A204.1 (cell line): ENCODE results near the gene MOV10.
"Not testable (repeated sequence)": the region's sequence is repeated elsewhere in the genome, so short reads cannot be mapped to it uniquely, and the experiment has no call there.

Source experiments
- FAIRE-seq: peaks from 2 replicates; lab custom pipeline; 2012; peaks lifted over from hg19 to GRCh38; lab: Jason Lieb, UNC

MOV10 gene

DNA sequence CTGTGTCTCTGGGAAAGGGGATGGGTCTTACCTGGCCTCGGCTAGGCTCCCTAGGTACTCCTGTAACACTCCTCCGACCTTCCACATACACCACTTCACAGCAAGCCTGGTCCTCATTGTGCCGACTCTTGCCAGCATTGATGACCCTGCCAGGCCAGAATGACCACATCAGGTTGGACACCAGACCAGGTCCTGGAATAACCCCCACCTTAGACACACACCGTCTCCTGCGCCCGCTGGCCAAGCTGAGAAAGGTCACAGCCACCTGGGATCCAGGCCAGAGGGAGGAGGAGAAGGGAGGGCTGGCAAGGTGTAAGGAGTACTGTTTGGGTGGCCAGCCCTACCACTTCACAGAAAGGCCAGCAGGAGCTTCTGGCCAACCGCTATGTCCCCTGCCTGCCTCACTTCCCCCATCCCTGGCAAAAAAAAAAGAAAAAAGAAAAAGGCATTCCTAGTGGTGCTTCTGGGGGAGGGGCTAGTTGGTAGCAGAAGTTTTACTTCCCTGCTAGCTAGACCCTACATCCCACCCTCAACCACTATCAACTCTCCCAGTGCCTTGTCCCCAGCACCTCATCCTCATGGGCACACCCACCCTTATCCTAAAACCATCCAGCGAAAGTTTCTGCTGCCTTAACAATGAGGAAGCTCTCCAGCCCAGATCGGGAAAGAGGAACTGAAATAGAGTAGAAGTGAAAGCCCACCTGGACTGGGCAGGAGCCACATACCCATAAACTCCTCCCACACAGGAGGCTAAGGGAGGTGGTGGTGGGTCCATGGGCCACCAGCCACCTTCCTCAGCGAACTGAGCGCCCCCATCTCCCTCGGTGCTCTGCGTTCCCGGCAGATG lies 39.2 kb downstream of the MOV10 start:
- FAIRE-seq, result no peak

DNA sequence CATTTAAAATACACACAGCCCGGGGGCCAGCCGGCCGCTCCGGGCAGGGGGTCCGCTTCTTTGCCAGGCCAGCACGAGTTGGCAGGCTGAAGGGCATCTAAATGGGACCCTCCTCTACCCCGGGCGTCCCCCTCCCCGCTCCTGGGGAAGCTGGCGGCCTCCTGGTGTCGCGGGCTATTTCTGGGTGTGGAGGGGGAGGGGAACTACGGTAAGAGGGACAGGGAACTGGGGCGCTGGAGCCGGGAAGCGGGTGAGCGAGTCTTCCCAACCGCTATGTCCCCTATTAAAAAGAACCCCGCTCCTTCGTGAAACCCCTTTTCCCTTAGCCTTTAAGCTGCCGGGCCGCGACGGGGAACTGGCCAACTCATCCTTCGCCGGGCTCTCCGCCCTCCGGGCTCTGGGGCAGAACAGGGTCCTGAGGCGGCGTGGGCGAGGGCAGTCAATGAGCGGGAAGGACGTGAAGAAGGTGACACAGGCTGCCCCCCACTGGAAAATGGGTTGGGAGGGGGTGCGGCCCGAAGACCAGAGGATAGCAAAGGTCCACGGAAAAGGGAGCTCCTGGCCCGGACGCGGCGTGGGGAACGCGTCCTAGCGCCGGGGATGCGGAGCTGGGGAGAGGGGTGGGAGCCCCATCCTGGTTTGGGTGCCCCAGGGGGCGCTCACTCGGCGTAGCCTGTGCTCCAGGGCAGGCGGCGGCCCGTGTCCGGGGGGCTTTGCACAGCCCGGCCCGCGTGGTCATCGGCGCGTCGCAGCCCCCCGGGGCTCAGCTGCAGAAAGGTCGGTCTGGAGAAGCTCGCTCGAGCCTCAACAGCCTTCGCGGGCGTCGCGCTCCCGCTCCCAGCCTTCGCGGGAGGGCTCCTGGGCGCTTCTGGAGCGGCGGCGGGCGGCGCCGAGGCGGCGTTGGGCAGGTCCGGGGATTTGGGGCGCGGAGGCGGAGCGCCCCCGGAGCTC lies 40.1 kb downstream of the MOV10 start:
- no peak for FAIRE-seq

DNA sequence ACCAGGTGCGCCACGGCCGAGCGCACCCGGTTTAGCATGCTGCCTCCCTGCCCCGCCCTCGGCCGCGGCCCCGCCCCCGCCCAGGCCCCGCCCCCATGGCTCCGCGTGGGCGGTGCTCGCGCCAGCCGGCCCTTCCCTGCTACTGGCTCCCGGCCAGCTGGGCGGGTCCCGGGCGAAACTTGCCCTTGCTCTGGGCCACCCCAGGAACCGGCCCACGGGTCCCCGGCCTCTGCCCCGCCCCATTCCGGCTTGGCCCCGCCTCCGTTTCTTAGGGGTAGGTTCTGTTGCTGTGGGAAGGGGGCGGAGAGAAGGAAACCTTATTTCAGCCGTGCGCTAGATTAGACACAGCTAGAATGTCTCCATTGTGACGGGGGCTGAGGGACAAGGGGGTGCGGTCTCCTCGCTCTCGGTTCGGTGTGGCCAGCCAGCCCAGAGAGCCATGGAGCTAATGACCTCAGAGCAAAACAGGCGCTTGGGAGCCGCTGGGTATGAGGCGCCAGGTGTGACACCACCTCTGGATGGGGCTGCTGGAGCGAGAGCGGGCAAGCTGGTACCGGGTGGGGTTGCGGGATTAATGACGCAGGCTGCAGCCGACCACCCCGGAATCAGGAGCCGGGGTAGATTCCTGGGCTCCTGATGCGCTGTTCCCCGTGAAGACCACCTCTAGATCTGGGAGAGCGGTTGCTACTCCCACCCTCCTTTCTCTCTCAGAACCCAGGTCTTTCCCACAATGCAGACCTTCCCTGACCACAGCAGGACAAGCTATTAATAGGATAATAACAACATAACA lies 41.0 kb downstream of the MOV10 start, which contains the start of gene PPM1J:
Gene PPM1J, minus strand, starts transcription at position 69 of the 790 bp plus-strand sequence. Its CDS starts 31 bp downstream, at position 38.
- FAIRE-seq, result no peak

DNA sequence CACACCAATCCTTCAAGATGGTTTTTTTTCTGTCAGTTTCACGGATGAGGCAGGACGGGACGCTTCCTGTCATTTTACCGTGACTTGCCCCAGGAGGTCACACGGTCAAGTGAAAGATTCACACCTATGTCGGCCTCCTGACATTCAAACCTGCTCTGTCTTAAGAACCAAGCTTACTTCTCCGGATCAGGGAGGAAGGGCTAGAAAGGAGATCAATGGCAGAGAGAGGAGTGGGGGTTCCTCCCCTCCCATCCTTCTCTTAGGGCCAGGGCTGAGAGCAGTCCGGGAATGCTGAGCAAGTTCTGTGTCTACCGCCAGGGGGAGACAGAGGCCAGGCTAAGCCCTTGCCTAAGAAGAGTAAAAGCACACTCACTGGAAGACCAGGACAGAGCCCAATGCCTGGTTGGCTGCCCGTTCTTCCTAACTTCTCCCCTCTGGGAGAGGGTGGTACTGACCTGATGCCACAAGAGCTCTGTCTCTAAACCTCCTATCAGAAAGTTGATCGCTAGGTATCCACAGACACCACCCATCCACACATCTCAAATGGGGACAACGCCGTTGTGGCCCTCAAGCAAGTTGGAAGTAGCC lies 41.8 kb downstream of the MOV10 start:
- FAIRE-seq, result no peak

DNA sequence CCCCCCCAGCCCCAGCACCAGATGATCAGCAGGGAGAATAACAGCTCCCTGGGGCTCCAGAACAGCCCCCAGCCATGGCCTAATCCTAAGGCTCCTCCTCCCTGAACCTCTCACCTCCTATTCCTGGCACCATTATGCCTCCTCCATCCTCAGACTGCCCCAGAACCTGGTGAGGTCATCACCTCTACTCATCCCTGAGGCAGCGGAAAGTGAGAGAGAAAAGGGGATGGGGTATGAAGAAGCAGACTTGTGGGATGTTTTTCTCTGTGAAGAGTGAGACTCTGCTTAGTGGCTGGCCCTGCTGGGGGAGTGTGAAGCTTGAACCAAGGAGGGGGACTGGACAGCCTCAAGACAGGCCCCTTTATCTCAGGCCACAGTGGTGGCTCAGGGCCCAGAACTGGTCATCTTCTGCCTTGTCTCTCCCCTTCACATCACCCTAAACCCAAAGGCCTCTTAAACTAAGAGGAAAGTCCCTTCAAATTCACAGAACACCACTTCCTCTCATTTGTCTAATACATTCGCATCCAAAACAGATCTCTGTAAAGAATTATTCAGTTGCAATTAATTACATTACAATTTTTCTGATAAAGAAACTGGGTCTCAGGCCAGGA lies 42.9 kb downstream of the MOV10 start:
- no peak for FAIRE-seq

DNA sequence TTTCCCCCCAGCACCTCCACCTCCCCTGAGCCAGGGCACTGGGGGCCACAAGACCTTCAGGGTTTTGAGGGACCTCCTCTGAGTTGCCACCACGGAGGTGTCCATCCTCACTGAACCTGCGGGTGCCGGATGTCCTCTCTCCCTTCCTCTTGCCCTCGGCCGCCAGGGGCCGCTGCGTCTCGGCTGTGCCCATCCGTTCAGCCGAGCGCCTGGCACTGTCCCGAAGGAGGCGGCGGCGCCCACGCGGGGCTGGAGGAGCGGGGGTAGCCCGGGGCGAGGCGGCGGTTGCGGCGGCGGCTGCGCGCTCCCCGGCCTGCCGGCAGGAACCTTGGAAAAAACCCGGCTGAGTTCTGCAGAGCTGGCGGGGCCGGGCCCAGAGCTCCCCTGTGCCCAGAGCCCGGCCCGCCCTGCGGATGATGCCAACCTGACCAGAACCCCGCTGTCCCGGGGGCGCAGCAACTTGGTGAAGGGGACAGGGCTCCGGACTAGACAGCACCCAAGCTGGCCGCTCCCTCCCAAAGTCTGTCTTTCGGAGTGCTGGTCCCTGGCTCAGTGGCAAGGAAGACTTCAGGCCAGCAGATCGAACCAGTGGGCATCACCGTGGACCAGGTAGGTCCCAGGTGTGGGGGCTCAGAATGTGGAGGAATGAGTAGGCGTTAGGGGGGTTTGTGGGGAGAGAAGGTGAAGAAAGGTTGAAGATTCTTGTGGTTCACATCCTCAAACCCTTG lies 44.4 kb downstream of the MOV10 start:
- FAIRE-seq, result no peak

DNA sequence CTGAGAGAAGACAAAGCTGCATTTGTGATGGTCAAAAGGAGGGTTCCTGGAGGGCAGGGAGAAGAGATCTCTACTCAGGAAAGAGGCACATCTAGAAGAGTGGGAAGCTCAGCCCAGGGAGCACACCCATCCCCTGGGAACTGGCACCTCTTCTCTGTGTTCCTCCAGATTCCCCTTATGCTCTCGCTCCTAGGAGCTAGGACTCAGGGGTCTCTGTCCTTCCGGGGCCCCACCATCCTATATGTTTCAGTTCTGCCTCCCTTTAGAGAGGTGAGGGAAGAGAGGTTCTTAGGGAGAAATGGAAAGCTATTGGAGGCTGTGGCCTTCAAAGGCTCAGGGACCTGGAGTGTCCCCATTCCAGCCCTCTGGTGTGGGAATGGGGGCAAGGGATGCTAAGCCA lies 45.2 kb downstream of the MOV10 start:
- no peak for FAIRE-seq

DNA sequence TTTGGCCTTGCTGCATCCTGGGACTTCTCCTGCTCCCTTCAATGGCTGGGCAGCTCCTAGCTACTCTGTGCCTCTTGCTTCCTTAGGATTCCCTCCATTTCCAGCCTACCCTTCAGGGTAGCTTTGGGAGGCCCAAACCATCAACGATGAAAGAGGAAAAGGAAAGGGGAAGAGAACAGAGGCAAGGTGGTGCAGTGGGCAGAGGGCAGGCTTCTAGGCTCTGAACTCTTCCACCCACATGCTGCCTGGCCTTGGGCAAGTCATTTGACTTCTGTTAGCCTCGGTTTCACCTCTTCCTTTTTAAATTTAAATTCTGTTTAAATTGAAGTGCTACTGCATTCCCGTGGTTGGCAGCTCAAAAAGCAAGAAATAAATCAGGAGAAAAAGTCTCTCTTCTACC lies 46.3 kb downstream of the MOV10 start:
- no peak for FAIRE-seq

DNA sequence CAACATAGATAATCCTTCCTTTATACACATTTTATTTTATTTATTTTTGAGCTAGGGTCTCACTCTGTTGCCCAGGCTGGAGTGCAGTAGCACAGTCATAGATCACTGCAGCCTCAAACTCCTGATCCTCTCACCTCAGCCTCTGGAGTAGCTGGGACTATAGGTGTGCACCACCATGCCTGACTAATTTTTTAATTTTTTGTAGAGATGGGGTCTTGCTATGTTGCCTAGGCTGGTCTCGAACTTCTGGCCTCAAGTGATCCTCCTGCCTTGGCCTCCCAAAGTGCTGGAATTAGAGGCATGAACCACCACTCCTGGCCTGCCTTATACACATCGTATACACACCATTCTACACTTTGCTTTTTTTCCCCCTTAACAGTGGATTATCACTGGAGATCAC lies 46.8 kb downstream of the MOV10 start:
- FAIRE-seq, result not testable (repeated sequence)

DNA sequence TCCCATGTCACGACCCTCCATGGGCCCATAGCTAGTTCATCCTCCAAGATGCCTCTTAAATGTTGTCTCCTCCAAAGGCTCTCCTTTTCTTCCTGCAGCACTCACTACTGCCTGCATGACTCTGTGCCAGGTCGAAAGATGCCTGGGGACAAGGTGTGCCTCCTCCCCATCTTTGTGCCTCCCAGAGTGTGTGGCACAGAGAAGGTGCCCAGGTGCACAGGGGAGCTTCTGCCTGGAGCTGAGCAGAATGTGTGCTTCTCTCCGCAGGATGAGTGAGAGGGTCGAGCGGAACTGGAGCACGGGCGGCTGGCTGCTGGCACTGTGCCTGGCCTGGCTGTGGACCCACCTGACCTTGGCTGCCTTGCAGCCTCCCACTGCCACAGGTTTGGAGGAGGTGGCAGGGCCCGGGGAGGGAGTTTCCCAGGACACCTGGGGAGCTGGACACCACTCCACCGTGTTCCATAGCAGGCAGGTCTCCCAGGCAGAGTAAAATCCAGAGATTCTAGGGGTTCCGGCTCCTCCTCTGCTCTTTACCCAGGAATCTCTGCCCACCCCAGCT lies 47.6 kb downstream of the MOV10 start:
- FAIRE-seq, result no peak

DNA sequence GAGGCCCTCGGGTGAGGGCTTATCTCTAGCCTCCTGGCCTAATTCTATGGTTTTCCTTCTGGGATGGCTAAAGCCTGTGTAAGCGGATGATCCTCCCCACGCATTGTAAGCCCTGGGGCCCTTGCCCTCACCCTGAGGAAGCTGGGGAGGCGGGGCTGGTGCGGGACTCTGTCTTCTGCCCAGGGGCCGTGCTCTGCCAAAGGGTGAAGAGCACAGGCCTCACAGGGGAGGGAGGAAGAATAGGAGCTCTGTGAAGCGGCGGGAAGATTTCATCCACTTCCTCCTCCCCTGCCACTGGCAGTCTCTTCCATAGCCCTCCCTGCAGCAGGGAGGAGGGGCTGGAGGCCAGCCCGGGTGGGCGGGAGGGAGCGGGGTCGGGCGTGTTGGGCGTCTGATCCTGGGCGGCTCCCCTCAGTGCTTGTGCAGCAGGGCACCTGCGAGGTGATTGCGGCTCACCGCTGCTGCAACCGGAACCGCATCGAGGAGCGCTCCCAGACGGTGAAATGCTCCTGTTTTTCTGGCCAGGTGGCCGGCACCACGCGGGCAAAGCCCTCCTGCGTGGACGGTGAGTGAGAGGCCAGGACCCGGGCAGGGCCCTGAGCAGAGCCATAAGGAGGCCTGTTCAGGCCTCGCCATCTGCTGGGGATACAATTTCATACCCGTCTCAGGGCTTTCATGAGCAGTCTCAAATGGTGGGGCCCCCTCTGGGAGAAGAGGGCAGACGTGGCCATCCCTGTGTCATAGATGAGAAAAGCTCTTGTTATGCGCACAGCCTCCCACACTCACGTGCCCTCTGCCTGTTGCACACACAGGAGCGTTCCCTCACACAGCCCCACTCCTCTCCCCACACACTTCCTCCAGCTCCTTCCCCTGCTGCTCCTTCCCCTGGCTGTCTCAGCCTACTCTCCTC lies 48.4 kb downstream of the MOV10 start:
- no peak for FAIRE-seq

DNA sequence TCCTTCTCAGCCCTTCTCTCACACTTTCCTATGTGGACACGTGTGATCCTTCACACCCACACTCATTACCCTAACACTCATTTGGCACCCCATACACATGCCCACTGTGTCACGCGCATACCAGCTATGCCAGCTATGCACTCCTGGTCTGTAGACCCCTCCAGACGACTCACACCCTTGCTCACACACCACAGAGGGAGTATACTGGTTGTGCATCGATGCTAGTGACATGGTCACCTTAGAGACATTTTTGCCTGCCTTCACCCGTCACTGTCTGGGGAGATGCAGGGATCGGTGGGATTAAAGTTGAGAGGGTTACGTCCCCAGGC lies 49.0 kb downstream of the MOV10 start:
- no peak for FAIRE-seq

DNA sequence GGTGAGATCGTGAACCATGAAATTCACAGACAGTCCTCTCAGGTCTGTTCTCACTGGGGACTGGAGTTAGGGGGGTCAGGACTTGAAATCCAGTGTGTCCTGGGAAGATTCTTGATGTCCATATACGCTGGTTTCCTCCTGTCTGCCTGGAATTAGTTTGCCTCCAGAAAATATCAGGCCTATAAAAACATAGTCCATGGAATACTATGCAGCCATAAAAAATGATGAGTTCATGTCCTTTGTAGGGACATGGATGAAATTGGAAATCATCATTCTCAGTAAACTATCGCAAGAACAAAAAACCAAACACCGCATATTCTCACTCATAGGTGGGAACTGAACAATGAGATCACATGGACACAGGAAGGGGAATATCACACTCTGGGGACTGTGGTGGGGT lies 49.8 kb downstream of the MOV10 start:
- not testable (repeated sequence) for FAIRE-seq

DNA sequence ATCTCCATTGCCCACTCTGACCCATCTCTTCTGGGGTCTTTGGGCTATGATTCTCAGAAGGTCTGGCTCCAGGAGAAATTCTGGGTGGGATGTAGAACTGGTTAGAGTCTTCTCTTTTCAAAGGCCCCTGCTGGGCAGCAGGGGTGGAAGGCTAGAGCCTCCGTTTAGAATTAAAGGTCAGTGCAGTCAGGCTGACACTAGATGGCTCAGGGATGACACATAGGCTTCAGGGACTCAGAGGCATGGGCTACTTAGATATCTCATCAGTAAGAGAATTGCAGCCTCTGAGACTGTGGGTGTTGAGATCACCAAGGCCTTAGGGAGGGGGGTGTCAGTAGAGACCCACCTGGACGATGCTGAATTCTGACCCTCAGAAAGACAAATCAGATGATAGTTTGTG lies 53.3 kb downstream of the MOV10 start:
- no peak for FAIRE-seq

DNA sequence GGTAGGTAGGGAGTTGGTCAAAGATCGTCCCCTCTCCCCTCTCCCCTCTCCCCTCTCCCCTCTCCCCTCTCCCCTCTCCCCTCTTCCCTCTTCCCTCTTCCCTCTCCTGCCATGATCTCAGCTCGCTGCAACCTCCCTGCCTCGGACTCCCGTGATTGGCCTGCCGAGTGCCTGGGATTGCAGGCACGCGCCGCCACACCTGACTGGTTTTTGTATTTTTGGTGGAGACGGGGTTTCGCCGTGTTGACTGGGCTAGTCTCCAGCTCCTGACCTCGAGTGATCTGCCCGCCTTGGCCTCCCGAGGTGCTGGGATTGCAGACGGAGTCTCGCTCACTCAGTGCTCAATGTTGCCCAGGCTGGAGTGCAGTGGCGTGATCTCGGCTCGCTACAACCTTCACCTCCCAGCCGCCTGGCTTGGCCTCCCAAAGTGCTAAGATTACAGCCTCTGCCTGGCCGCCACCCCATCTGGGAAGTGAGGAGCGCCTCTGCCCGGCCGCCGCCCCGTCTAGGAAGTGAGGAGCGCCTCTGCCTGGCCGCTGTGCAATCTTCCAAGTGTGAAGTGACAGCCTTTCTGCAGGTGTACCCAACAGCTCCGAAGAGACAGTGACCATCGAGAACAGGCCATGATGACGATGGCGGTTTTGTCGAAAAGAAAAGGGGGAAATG lies 54.0 kb downstream of the MOV10 start:
- not testable (repeated sequence) for FAIRE-seq

DNA sequence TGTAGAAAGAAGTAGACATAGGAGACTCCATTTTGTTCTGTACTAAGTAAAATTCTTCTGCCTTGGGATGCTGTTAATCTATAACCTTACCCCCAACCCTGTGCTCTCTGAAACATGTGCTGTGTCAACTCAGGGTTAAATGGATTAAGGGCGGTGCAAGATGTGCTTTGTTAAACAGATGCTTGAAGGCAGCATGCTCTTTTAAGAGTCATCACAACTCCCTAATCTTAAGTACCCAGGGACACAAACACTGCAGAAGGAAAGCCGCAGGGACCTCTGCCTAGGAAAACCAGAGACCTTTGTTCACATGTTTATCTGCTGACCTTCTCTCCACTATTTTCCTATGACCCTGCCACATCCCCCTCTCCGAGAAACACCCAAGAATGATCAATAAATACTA lies 54.6 kb downstream of the MOV10 start:
- FAIRE-seq, result not testable (repeated sequence)

DNA sequence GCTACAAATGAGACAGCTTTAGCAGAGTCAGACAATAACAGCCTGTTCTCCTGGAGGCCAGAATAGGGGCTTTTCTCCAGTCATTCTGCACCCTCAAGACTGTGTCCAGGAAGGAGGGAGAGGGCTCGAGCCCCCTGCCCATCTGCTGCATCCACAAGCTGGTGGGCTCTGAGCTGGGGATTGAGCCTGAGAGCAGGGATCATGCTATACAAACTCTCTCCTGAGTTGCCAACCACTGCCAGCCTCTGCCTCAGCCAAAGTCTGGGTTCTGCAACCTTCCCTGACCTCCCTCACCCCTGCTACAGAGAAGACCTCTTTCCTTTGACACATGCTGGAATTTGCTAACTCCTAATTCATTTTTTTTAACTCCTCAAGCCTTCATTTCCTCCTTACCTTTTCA lies 55.5 kb downstream of the MOV10 start:
- FAIRE-seq, result no peak

DNA sequence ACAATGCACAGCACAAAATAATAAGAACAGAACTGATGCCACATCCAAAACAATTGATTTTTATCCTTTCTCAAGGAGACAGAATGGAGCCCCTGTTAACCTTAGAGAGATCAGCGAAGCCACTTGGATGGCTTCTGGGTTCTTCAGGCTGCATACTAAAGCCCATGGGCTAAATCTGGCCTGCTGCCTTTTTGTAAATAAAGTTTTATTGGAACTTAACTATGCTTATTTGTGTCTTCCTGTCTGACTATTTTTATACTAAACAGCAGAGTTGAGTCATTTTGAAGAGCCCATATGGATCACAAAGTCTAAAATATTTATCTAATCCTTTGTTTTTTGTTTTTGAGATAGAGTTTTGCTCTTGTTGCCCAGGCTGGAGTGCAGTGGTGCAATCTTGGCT lies 57.0 kb downstream of the MOV10 start:
- no peak for FAIRE-seq

DNA sequence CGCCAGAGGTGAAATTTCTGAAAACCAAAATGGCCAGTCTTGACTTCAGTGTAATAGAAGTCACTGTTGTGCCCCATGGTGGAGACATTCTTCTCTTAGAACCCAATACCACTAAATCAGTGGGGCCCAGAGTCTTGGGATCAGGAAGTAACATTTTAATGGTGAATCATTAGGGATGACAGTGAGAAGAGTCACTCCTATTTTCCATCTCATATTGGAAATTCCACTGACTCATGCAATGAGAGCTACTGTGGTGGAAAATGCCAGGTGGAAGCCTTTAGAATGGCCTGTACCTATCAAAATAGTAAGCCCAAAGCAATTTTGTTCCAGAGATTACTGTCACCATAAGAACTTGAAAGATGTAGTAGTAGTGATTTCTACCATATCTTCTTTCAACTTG lies 61.3 kb downstream of the MOV10 start:
- FAIRE-seq, result no peak
